ENCODE measurements around the gene GNG12.

The GNG12 gene

GRCh38 chr1:67830928-67831830 is 2.1 kb downstream of the GNG12 start:
- peak overlapping the region; percentile 94 for H3K27ac ChIP-seq
- POLR2A ChIA-PET (ENCODE audit: low non-redundant PET): interaction anchor here (0.6 kb wide), 1 partner anchor 400 kb away, joined by 3 read pairs; no protein-coding TSS in a partner anchor
- TF ChIP-seq, protein P1, sequence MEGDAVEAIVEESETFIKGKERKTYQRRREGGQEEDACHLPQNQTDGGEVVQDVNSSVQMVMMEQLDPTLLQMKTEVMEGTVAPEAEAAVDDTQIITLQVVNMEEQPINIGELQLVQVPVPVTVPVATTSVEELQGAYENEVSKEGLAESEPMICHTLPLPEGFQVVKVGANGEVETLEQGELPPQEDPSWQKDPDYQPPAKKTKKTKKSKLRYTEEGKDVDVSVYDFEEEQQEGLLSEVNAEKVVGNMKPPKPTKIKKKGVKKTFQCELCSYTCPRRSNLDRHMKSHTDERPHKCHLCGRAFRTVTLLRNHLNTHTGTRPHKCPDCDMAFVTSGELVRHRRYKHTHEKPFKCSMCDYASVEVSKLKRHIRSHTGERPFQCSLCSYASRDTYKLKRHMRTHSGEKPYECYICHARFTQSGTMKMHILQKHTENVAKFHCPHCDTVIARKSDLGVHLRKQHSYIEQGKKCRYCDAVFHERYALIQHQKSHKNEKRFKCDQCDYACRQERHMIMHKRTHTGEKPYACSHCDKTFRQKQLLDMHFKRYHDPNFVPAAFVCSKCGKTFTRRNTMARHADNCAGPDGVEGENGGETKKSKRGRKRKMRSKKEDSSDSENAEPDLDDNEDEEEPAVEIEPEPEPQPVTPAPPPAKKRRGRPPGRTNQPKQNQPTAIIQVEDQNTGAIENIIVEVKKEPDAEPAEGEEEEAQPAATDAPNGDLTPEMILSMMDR (conservative IDR thresholded peaks at IDR 0.05; ENCODE audit: low read depth): no peak
- CTCF ChIA-PET: interaction anchor here (0.6 to 1.3 kb wide), 3 partner anchors 40 to 294 kb away, joined by 3 to 6 read pairs (median 3); no protein-coding TSS in a partner anchor
- no peak for DNase-seq (ENCODE audit: low spot score)

- peak; percentile 63 for DNase-seq (ENCODE audit: low spot score)
- POLR2A ChIA-PET (ENCODE audit: low non-redundant PET): interaction anchor here (0.6 kb wide), 1 partner anchor 399 kb away, joined by 3 read pairs; no protein-coding TSS in a partner anchor
- peak overlapping the region; percentile 58 for H3K27ac ChIP-seq
- TF ChIP-seq, protein P1 (conservative IDR thresholded peaks at IDR 0.05; ENCODE audit: low read depth): no peak
- CTCF ChIA-PET: interaction anchor here (0.5 kb wide), 1 partner anchor 473 kb away, joined by 3 read pairs; no protein-coding TSS in a partner anchor
Observed at GRCh38 chr1:67830226-67830625, 3.0 kb downstream of the GNG12 start.

DNA sequence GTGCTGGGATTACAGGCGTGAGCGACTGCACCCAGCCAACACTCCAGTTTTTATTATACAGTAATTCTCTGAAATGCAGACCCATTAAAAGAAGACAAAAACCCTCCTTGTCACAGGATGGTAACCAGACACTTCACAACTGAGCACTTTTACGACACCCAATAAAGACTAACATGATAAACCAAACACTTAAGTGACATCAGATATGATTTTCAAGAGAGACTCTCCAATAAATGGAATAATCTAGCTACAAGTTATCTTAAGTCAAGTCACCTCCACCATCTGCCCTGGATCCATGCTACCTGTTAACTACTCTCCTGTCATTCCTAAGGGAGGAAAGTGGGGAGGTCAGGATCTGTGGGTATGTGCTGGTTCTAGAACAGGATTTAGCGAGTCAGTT is 5.6 kb downstream of the GNG12 start:
- POLR2A ChIA-PET (ENCODE audit: low non-redundant PET): no interaction called here
- TF ChIP-seq, protein P1 (conservative IDR thresholded peaks at IDR 0.05; ENCODE audit: low read depth): no peak
- CTCF ChIA-PET: no interaction called here
- DNase-seq (ENCODE audit: low spot score): no peak
- H3K27ac ChIP-seq: no peak overlapping the region

- TF ChIP-seq, protein P1 (conservative IDR thresholded peaks at IDR 0.05; ENCODE audit: low read depth): no peak
- ChIA-PET CTCF (no interaction called here), POLR2A (ENCODE audit: low non-redundant PET) (no interaction called here)
- DNase-seq (ENCODE audit: low spot score): no peak
- H3K27ac ChIP-seq: no peak overlapping the region
Observed at GRCh38 chr1:67825591-67825990, 7.7 kb downstream of the GNG12 start.

- DNase-seq (ENCODE audit: low spot score): no peak
- CTCF ChIA-PET: no interaction called here
- H3K27ac ChIP-seq: no peak overlapping the region
- POLR2A ChIA-PET (ENCODE audit: low non-redundant PET): no interaction called here
- TF ChIP-seq, protein P1 (conservative IDR thresholded peaks at IDR 0.05; ENCODE audit: low read depth): no peak
Observed at GRCh38 chr1:67824766-67825165, 8.5 kb downstream of the GNG12 start.

GRCh38 chr1:67823615-67824014 is 9.7 kb downstream of the GNG12 start:
- ChIA-PET POLR2A (ENCODE audit: low non-redundant PET) (no interaction called here), CTCF (no interaction called here)
- no peak for DNase-seq (ENCODE audit: low spot score)
- TF ChIP-seq, protein P1 (conservative IDR thresholded peaks at IDR 0.05; ENCODE audit: low read depth): no peak
- no peak overlapping the region for H3K27ac ChIP-seq

Data from RWPE1 (cell line).